NCI-H524 (cell line): Measurements from ENCODE around the gene NACC2.

Source experiments
- DNase-seq, 2 experiments: peaks; one replicate each; lab custom pipeline; 2025; lab: John Stamatoyannopoulos, UW

NACC2 gene

GRCh38 chr9:136022731-136023409, 72.2 kb downstream of the NACC2 start:
- no peak for DNase-seq

GRCh38 chr9:136021872-136022681, 73.0 kb downstream of the NACC2 start:
- no peak for DNase-seq

- DNase-seq = no peak
Observed at GRCh38 chr9:136021171-136021871, 73.8 kb downstream of the NACC2 start.

- DNase-seq = no peak
Observed at GRCh38 chr9:136020671-136021070, 74.4 kb downstream of the NACC2 start.

GRCh38 chr9:136020206-136020605, 74.9 kb downstream of the NACC2 start:
- no peak for DNase-seq

GRCh38 chr9:136019681-136020060, 75.4 kb downstream of the NACC2 start:
- DNase-seq = no peak

GRCh38 chr9:136019041-136019680, 75.9 kb downstream of the NACC2 start:
- DNase-seq = no peak

GRCh38 chr9:136018257-136019031, 76.6 kb downstream of the NACC2 start:
- DNase-seq = no peak

GRCh38 chr9:136017289-136018190, 77.5 kb downstream of the NACC2 start:
- DNase-seq = no peak

- no peak for DNase-seq
Observed at GRCh38 chr9:136016572-136017288, 78.4 kb downstream of the NACC2 start.

GRCh38 chr9:136015656-136016571, 79.2 kb downstream of the NACC2 start:
- no peak for DNase-seq

GRCh38 chr9:136014924-136015633, 80.0 kb downstream of the NACC2 start:
- no peak for DNase-seq

GRCh38 chr9:136014147-136014923, 80.8 kb downstream of the NACC2 start:
- no peak for DNase-seq

- no peak for DNase-seq
Observed at GRCh38 chr9:136013524-136014034, 81.5 kb downstream of the NACC2 start.

- DNase-seq = no peak
Observed at GRCh38 chr9:136013116-136013515, 82.0 kb downstream of the NACC2 start.

- peak in 1 of 2 experiments; percentile 20 for DNase-seq
Observed at GRCh38 chr9:136012651-136013050, 82.4 kb downstream of the NACC2 start.
